ENCODE data around the gene ITGA4. TPM values are rescaled to one million over a fixed set of nuclear protein-coding genes. Genes with fewer than 3 reads are reported as not detected.

The ITGA4 gene
- total and polyA plus RNA-seq, 9 of the 15 experiments (the other 6 are each of a cell fraction or from before 2014, with no cell fraction given), result 0.06 to 0.81 (median 0.27) TPM

DNA sequence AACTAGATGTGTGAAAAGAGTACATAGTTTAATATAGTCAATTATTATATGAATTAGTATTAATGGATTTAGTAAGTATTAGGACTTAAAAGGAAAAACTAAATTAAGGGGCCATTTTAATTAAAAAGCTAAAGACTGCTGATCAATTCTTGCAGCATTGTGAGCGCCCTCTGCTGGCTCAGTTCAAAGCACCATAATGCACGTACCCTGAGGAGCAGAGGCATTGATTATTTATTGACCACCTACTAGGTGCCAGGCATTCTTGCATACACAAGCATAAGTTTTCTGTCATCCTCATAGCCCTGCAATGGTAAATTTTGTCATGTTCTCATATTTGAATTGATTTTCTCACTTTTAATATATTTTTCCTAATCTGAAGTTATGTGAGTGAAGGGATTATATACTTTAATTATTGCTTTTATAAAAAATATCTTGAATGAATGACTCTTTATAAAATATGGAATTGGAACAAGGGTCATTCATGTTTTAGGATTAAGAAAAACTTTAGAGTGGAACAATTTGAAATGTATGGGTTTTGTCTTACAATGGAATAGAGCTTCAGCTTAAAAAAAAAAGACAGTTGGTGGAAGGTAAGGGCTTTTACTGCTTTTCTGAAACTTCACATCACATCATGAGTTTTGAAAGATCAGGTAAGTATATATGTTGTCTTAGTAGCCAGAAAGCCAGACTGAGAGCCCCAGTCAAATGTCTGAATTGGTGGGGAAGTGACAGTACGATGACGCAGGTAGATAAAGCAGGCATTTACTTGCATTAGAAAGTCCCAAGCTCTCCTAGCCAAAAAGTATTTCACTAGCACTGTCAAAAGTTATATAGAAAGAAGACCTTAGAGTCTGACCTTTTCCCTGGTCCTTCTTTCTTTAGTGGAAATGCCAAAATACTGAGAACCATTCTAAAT, 9.7 kb downstream of the ITGA4 start (continued):
- no peak for TF ChIP-seq SUPT5H (IDR thresholded peaks at IDR 0.05)
- TF ChIP-seq ZNF668 (CRISPR knock-in tag; IDR thresholded peaks at IDR 0.05), result no peak
- peak; percentile 92 for TF ChIP-seq ZKSCAN1 (IDR thresholded peaks at IDR 0.05; ENCODE audit: low read depth, low read length)
- TF ChIP-seq DEAF1 (CRISPR knock-in tag; IDR thresholded peaks at IDR 0.05), result peak; percentile 63
- no peak for TF ChIP-seq PATZ1 (CRISPR knock-in tag; IDR thresholded peaks at IDR 0.05; ENCODE audit: borderline replicate concordance)
- TF ChIP-seq REST (IDR thresholded peaks at IDR 0.05; ENCODE audit: borderline replicate concordance), result peak; percentile 22; the same call in 1 of the 2 replicates
- no peak for TF ChIP-seq REST (CRISPR knock-in tag; IDR thresholded peaks at IDR 0.05; ENCODE audit: low read depth)
- no peak for TF ChIP-seq TSHZ1 (CRISPR knock-in tag; IDR thresholded peaks at IDR 0.05)
- no peak for TF ChIP-seq PHF21A (IDR thresholded peaks at IDR 0.05; ENCODE audit: borderline replicate concordance, low read depth)
- no peak for TF ChIP-seq BACH1 (tag; IDR thresholded peaks at IDR 0.05)
- no peak for TF ChIP-seq TCF7 (IDR thresholded peaks at IDR 0.05; ENCODE audit: borderline replicate concordance)

All from K562 (cell line).